HG03439 (cell line): ENCODE results near the gene CERS3.
"Not testable (repeated sequence)": the region's sequence is repeated elsewhere in the genome, so short reads cannot be mapped to it uniquely, and the experiment has no call there.

ENCODE experiments used
- ATAC-seq: cut with Tn5 transposase; IDR thresholded peaks from one replicate; pipeline ENCODE4 v1.9.1; 2021; ENCODE audit warnings: mild to moderate bottlenecking, moderate library complexity; ENCODE audit not compliant: unreplicated experiment

CERS3 gene

DNA sequence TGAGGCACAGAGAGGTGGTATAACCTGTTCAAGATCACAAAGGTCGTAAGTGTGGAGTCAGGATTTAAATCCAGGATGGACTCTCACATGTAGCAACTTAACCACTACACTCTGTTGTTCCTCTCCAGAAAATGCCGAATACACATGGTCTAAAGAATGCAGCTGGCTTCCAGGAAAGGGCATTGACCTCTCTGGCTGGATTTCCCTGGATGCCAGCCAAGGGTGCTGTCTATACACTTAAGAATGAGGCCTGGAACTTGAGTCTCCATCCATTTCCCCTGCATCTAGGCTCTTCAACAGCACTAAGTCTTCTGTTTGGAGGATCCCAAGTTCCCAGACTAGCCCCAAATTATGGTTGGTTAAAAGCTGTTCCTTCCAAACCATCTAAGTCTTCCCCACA is 60.5 kb downstream of the CERS3 start:
- ATAC-seq = no peak

GRCh38 chr15:100466073-100466472 is 62.7 kb downstream of the CERS3 start:
- ATAC-seq = no peak

- ATAC-seq = no peak
Measured at GRCh38 chr15:100464888-100465287, 63.9 kb downstream of the CERS3 start.

GRCh38 chr15:100464256-100464655 is 64.5 kb downstream of the CERS3 start:
- ATAC-seq = no peak

DNA sequence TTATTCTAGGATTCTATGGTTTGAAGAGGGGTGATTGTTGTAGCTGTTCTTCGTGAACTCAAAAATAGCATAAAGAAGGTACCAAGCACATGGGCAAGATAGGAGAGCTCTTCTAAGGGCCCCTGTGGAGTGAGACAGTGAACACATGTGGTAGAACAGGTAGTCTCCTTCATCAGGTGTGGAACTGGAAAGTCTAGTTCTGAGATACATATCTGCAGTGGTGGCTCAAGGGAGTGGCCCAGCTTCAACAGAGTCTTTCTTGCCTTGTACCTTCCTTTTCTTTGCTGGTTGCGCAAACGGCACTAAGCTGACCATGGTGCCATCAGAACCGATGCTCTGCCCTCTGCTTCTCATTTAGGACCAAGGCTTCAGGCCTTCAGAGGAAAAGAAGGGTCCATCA is 65.2 kb downstream of the CERS3 start:
- no peak for ATAC-seq

- ATAC-seq = no peak
Measured at GRCh38 chr15:100461049-100461448, 67.7 kb downstream of the CERS3 start.

DNA sequence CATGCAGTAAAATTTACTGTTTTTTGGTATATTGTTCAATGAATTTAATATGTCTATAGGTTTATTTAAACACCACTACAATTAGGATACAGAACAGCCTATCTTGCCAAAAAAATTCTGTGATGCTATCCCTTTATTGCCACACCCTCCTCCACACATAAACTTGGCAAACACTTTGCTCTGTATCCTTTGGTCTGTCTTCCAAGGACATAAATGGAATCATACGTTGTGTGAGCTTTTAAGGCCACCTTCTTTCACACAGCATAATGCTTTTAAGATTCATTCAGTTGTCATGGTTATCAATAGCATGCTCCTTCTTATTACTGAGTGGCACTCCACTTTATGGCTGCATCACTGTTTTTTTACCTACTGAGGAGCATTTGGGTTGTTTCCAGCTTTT is 71.5 kb downstream of the CERS3 start:
- ATAC-seq = no peak

DNA sequence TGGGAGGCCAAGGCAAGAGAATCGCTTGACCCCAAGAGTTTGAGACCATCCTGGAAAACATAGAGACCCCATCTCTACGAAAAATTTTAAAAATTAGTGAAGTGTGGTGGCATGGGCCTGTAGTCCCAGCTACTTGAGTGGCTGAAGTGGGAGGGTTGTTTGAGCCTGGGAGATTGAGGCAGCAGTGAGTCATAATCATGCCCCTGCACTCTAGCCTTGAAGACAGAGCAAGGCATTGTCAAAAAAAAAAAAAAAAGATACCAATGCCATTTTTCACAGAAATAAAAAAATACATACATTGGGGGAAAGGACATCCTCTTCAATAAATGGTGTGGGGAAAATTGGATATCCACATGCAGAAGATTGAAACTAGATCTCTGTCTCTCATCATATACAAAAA is 74.6 kb downstream of the CERS3 start:
- ATAC-seq = no peak

DNA sequence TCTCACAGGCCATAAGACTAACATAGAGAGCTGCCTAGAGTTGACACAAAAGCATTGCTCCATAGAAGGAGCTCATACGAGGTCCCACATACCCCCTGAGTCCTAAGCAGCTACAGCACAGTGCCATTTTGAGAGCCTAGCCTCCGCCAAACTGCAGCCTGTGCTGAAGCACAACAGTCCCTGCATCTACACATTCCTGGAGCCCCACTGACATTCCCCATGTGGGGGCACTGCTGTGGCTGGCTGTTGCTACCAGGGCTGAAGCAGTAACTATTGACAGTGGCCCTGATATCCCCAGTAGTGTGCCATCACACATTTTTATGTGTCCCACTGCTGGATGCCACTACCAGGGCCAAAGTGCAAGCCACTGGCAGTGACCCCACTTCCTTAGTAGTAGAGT is 80.3 kb downstream of the CERS3 start:
- ATAC-seq = no peak

GRCh38 chr15:100441063-100441462 is 87.7 kb downstream of the CERS3 start:
- not testable (repeated sequence) for ATAC-seq

GRCh38 chr15:100439514-100439913 is 89.2 kb downstream of the CERS3 start:
- no peak for ATAC-seq

- ATAC-seq = no peak
Measured at GRCh38 chr15:100438570-100438969, 90.2 kb downstream of the CERS3 start.

DNA sequence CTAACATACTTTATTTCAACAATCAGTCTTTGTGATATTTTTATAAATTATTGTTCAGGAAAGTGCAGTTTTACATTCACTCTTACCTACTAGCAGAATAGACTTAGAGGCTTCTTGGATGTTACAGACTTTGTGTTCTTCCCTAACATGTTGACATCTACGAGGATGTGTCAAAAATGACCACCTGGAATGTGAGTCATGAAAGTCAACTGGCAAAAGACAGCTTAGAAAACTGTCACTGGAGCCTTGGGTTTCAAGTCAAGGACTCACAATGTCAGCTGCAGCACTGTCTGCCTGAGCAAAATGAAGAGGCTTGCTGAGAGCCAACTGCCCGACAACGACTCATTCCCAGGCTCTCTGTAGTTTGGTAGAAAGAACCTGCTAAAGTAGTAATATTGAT is 91.5 kb downstream of the CERS3 start:
- no peak for ATAC-seq

DNA sequence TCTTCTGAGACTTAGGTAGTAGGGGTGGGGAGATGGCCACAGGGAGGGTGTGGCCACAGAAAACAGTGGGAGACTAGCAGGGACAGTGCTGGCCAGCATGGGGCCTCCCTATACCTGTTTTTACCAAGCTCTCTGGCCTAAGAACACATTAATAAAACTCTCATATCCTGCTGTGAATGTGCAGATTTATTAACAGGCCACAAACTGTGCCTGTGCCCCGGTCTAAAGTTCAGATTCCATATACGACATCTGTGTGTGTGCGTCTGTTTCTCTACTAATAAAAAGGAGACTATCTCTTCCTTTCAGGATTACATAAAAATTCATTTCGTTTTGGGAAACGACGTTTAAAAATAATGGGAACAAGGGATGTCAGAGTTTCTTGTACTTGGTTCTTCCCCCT is 94.2 kb downstream of the CERS3 start:
- ATAC-seq = no peak

DNA sequence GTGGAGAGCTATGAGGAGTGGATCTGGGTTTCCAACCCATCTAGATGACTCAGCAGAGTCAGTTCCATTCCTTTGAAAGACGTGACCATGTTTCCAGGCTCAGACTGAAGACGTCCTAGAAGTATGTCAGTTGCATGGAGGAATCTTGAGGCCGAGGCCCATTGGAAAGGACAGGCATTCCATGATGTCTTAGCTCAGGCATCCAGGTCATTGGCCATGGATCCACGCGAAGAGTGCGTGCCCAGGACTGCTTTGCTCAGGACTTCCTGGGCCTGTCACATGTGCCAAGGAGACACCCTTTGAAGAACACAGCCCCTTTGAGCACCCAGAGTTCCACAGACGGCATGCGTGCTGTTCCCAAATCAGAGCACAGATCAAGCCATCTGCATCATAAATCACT is 94.7 kb downstream of the CERS3 start:
- ATAC-seq = no peak

GRCh38 chr15:100433304-100433703 is 95.4 kb downstream of the CERS3 start:
- no peak for ATAC-seq

- no peak for ATAC-seq
Measured at GRCh38 chr15:100430411-100430810, 98.3 kb downstream of the CERS3 start.

DNA sequence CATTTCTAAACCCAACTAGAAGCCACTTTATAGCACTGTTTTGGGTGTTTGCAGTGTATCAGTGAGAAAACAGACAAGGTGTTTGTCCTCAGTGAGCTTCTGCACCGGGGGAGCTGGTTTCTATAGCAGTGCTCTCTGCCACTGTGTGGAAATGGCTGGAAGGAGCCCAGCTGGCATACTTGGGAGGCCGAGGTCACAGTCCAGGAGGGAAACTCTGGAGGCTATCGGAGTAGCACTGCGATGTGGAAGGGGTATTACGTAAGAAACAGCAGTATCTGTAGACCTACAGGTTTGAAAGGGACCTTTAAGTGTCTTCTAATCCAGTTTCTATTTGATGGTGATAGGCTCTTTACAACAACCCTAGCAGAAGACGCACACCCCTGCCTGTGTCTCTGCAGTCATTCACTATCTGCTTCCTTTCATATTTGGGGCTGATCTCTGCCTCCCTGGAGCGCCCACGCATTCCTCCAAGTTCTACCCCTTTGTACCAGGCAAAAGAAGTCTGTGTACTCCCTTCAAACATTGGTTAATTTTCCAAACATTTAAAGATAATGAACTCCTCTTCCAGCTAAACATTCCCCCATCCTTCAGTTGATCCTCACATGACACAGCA is 99.5 kb downstream of the CERS3 start:
- no peak for ATAC-seq

DNA sequence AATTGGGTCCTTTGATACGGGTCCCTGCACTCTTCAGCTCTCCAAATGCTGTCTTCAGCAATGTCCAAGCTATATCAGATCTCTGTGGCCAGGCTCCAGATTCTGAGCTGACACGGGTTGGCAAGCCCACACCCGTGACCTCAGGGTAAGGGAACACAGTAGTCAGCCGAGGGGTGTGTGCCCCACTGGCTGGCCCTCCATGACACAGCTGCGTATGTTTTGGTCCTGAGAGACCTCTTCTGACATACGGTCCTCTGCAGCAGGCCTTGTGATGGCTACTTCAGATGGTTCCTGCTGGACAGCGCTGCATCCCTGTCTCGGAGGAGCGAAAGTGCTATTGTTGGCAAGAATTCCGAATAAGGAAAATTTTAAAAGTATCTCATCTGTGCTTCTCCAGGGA is 101.8 kb downstream of the CERS3 start:
- no peak for ATAC-seq

GRCh38 chr15:100405179-100405578 is 123.6 kb downstream of the CERS3 start:
- ATAC-seq = no peak

DNA sequence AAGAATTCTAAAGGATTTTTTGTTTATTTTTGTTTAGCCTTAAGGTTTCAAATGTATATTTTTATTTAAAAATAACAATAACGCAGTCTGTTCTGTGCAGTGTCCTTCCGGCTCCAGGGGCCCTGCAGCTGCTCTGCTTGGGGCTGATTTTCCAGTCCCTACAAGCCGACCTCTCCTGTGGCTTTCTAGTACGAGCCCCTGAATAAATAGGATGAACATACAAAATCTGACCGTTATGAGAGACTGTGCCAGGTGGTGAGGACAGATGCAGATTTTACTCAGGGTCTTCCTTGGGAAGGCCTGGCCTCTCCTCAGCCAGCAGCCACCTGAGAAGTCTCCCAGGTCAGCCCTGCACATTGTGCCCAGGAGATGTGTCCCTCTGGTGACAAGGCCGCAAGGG is 127.8 kb downstream of the CERS3 start:
- no peak for ATAC-seq

DNA sequence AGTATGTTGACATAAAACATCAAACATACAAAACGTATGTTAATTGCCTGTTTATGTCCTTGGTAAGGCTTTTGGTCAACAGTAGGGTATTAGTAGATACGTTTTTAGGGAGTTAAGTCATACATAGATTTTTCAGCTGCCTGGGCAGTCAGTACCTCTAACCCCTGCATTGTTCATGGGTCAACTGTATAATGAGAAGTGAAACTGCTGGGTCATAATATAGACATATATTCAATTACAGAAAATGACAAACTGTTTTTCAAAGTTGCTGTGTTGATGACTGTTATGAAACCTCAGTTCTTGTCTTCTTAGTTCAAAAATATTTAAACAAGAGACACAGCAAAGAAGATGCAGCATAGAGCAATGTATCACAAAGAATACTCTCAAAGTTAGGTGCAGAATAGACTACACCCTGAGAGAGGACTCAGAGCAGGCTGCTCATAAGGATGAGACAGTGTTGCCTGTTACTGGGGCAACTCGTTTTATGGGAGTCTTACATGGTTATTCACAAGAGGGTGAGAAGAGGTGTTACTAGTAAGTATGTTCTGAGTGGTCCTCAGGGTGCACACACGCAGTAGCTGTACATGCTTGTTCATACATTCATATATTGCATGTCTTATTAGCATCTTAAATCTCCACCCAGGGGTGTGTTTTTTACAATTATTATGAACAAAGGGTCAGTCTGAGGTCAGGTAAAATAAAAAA is 133.9 kb downstream of the CERS3 start:
- ATAC-seq = no peak

GRCh38 chr15:100393008-100393407 is 135.7 kb downstream of the CERS3 start:
- no peak for ATAC-seq
